Effector memory CD8-positive, alpha-beta T cell (primary cell): Measurements from ENCODE around the gene ASMTL.
"Not testable (repeated sequence)": the region's sequence is repeated elsewhere in the genome, so short reads cannot be mapped to it uniquely, and the experiment has no call there.

Experiments
- ATAC-seq: fragments of 150-1000 bp; cut with Tn5 transposase; replicated peaks from 2 replicates; pipeline ENCODE4 v1.10.0; 2021; ENCODE audit warnings: mild to moderate bottlenecking, moderate library complexity
- DNase-seq, 3 experiments: peaks; one replicate each; pipeline ENCODE4 v3.0.0; 2021
- H3K27ac Mint-ChIP-seq, 2 donors: one replicate each; pipeline ENCODE4 v1.8.0; 2022; ENCODE audit warnings: mild to moderate bottlenecking in 2 of 2, mixed read lengths in 2 of 2, moderate library complexity in 2 of 2
- H3K27me3 Mint-ChIP-seq, 2 donors: one replicate each; pipeline ENCODE4 v1.8.0; 2022; ENCODE audit warnings: mixed read lengths in 2 of 2
- H3K36me3 Mint-ChIP-seq: one replicate; pipeline ENCODE4 v1.8.0; 2022; ENCODE audit warnings: mild to moderate bottlenecking, moderate library complexity, mixed read lengths; ENCODE audit not compliant: insufficient read depth
- H3K4me1 Mint-ChIP-seq, 2 donors: one replicate each; pipeline ENCODE4 v1.8.0; 2022; ENCODE audit warnings: low read depth in 2 of 2, mixed read lengths in 2 of 2
- H3K4me3 Mint-ChIP-seq, 2 donors: one replicate each; pipeline ENCODE4 v1.8.0; 2022; ENCODE audit warnings: mild to moderate bottlenecking in 2 of 2, mixed read lengths in 2 of 2, moderate library complexity in 2 of 2
- H3K9me3 Mint-ChIP-seq, 2 donors: one replicate each; pipeline ENCODE4 v1.8.0; 2022; ENCODE audit warnings: mixed read lengths in 2 of 2

Gene ASMTL

GRCh38 chrX:1416327-1416784, 36.4 kb downstream of the ASMTL start:
- Mint-ChIP-seq H3K4me3 (no peak overlapping the region), H3K9me3 (peaks cover 0 to 4% of the 10 kb centered on the region in 2 donors), H3K4me1 (peaks cover 0 to 13% of the 10 kb centered on the region in 2 donors), H3K36me3 (peaks cover 9% of the 10 kb centered on the region), H3K27ac (no peak overlapping the region), H3K27me3 (no peaks in the 10 kb centered on the region)
- DNase-seq (no peak), ATAC-seq (no peak)

GRCh38 chrX:1412551-1413161, 40.1 kb downstream of the ASMTL start:
- H3K4me1 Mint-ChIP-seq: peaks cover 0 to 4% of the 10 kb centered on the region in 2 donors
- ATAC-seq (no peak), DNase-seq (no peak)
- H3K27ac Mint-ChIP-seq: no peak overlapping the region
- H3K4me3 Mint-ChIP-seq: no peak overlapping the region
- H3K27me3 Mint-ChIP-seq: no peaks in the 10 kb centered on the region
- H3K36me3 Mint-ChIP-seq: peaks cover 9% of the 10 kb centered on the region
- no peaks in the 10 kb centered on the region for H3K9me3 Mint-ChIP-seq

- Mint-ChIP-seq H3K27me3 (no peaks in the 10 kb centered on the region), H3K4me1 (peaks cover 0 to 4% of the 10 kb centered on the region in 2 donors), H3K4me3 (no peak overlapping the region), H3K27ac (no peak overlapping the region), H3K9me3 (no peaks in the 10 kb centered on the region), H3K36me3 (peaks cover 9% of the 10 kb centered on the region)
- ATAC-seq (no peak), DNase-seq (no peak)
Observed at GRCh38 chrX:1411326-1411725, 41.4 kb downstream of the ASMTL start.

- H3K27me3 Mint-ChIP-seq: no peaks in the 10 kb centered on the region
- no peak for DNase-seq
- no peaks in the 10 kb centered on the region for H3K4me1 Mint-ChIP-seq
- peaks cover under 1% of the 10 kb centered on the region for H3K36me3 Mint-ChIP-seq
- ATAC-seq: no peak
- no peak overlapping the region for H3K27ac Mint-ChIP-seq
- H3K4me3 Mint-ChIP-seq: no peak overlapping the region
- no peaks in the 10 kb centered on the region for H3K9me3 Mint-ChIP-seq
Observed at GRCh38 chrX:1407035-1407434, 45.7 kb downstream of the ASMTL start.

- not testable (repeated sequence) for H3K9me3 Mint-ChIP-seq, H3K4me3 Mint-ChIP-seq, H3K4me1 Mint-ChIP-seq, H3K27me3 Mint-ChIP-seq, ATAC-seq, H3K36me3 Mint-ChIP-seq, DNase-seq, H3K27ac Mint-ChIP-seq
Observed at GRCh38 chrX:1405769-1406168, 46.9 kb downstream of the ASMTL start.

- not testable (repeated sequence) for H3K36me3 Mint-ChIP-seq, H3K27me3 Mint-ChIP-seq, H3K9me3 Mint-ChIP-seq, H3K27ac Mint-ChIP-seq, H3K4me1 Mint-ChIP-seq, DNase-seq, H3K4me3 Mint-ChIP-seq, ATAC-seq
Observed at GRCh38 chrX:1403867-1404266, 48.8 kb downstream of the ASMTL start.

- H3K27me3 Mint-ChIP-seq: no peaks in the 10 kb centered on the region
- no peaks in the 10 kb centered on the region for H3K4me1 Mint-ChIP-seq
- DNase-seq (no peak), ATAC-seq (no peak)
- H3K36me3 Mint-ChIP-seq: no peaks in the 10 kb centered on the region
- no peaks in the 10 kb centered on the region for H3K9me3 Mint-ChIP-seq
- no peak overlapping the region for H3K4me3 Mint-ChIP-seq
- H3K27ac Mint-ChIP-seq: no peak overlapping the region
Observed at GRCh38 chrX:1403228-1403627, 49.5 kb downstream of the ASMTL start.

- no peak overlapping the region for H3K27ac Mint-ChIP-seq
- H3K4me3 Mint-ChIP-seq: no peak overlapping the region
- H3K27me3 Mint-ChIP-seq: no peaks in the 10 kb centered on the region
- H3K9me3 Mint-ChIP-seq: no peaks in the 10 kb centered on the region
- H3K36me3 Mint-ChIP-seq: peaks cover 3% of the 10 kb centered on the region
- H3K4me1 Mint-ChIP-seq: peaks cover under 1 to 2% of the 10 kb centered on the region in 2 donors
- DNase-seq (no peak), ATAC-seq (no peak)
Observed at GRCh38 chrX:1401611-1402430, 50.9 kb downstream of the ASMTL start.

GRCh38 chrX:1400742-1401471, 51.8 kb downstream of the ASMTL start:
- Mint-ChIP-seq H3K27ac (no peak overlapping the region), H3K27me3 (no peaks in the 10 kb centered on the region), H3K4me3 (no peak overlapping the region), H3K36me3 (peaks cover 3% of the 10 kb centered on the region), H3K9me3 (no peaks in the 10 kb centered on the region), H3K4me1 (peaks cover 4 to 6% of the 10 kb centered on the region in 2 donors)
- ATAC-seq (no peak), DNase-seq (no peak)

GRCh38 chrX:1400049-1400448, 52.7 kb downstream of the ASMTL start:
- DNase-seq: no peak
- Mint-ChIP-seq H3K4me3 (no peak overlapping the region), H3K9me3 (no peaks in the 10 kb centered on the region), H3K27ac (no peak overlapping the region), H3K27me3 (no peaks in the 10 kb centered on the region), H3K36me3 (peaks cover 7% of the 10 kb centered on the region), H3K4me1 (peaks cover 12 to 14% of the 10 kb centered on the region in 2 donors)
- no peak for ATAC-seq

- no peaks in the 10 kb centered on the region for H3K27me3 Mint-ChIP-seq
Observed at GRCh38 chrX:1398431-1399340, 54.0 kb downstream of the ASMTL start.

GRCh38 chrX:1397441-1398270, 55.1 kb downstream of the ASMTL start:
- no peaks in the 10 kb centered on the region for H3K27me3 Mint-ChIP-seq
- peaks cover 21 to 35% of the 10 kb centered on the region in 2 donors for H3K4me1 Mint-ChIP-seq
- DNase-seq (no peak), ATAC-seq (no peak)
- H3K36me3 Mint-ChIP-seq: peaks cover 9% of the 10 kb centered on the region
- no peaks in the 10 kb centered on the region for H3K9me3 Mint-ChIP-seq
- H3K27ac Mint-ChIP-seq: peak overlapping the region in 1 of 2 donors; percentile 28
- no peak overlapping the region for H3K4me3 Mint-ChIP-seq

More at GRCh38 chrX:1398431-1399340, 54.0 kb downstream of the ASMTL start:
- H3K9me3 Mint-ChIP-seq: no peaks in the 10 kb centered on the region
- no peak for ATAC-seq
- no peak overlapping the region for H3K27ac Mint-ChIP-seq
- H3K4me1 Mint-ChIP-seq: peaks cover 17 to 26% of the 10 kb centered on the region in 2 donors
- no peak overlapping the region for H3K4me3 Mint-ChIP-seq
- DNase-seq: no peak
- H3K36me3 Mint-ChIP-seq: peaks cover 9% of the 10 kb centered on the region
